ENCODE results near the gene USP24. TPM values are rescaled to one million over a fixed set of nuclear protein-coding genes. Genes with fewer than 3 reads are reported as not detected.

The USP24 gene
- total and polyA plus RNA-seq, 2 donors (not counting 1 experiment from before 2014, with no cell fraction given) = 18.9 to 152 TPM

DNA sequence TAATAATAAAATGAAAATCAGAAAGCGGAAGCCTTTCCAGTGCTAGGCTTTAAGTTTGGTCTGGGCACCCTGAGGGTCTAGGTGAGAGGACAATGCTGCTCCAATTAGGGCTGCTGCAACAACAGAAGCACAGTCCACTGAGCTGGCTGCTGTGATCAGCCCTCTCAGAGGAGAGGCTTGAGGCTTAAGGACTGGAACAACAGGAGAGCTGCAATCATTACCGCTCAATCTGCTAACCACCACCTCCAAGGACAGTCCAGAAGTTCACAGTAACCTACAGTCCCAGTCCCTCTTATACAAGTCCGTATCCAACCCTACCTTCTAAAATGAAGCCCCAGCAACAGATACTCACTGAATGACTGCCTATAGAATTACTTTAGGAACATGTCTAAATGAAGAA, 62.1 kb downstream of the USP24 start:
- Histone ChIP-seq H3K79me2 (ENCODE audit: control insufficient read depth, insufficient read depth, low read length) (no peaks in the 10 kb centered on the region), H2AFZ (ENCODE audit: insufficient read depth, low read depth, low read length, poor library complexity, severe bottlenecking) (no peak overlapping the region), H4K20me1 (ENCODE audit: control insufficient read depth, insufficient read depth, low read length, poor library complexity, severe bottlenecking) (no peaks in the 10 kb centered on the region), H3K9me3 (ENCODE audit: control extremely low read depth in 1 of 3, control insufficient read depth in 2 of 3, insufficient read depth in 1 of 3, low read length in 2 of 3) (no peaks in the 10 kb centered on the region), H3K4me1 (ENCODE audit: control insufficient read depth in 2 of 2, insufficient read depth in 2 of 2, low read length in 2 of 2) (peaks cover 14% of the 10 kb centered on the region in 2 donors), H3K27ac (ENCODE audit: low read length in 2 of 2) (peak overlapping the region in 1 of 2 donors; percentile 86), H3K4me2 (replicated peaks; ENCODE audit: low read depth, low read length, poor library complexity, severe bottlenecking) (no peak overlapping the region), H3K9ac (ENCODE audit: low read length) (no peak overlapping the region), H3K4me3 (ENCODE audit: control extremely low read depth in 1 of 5, extremely low read depth in 1 of 5, insufficient read depth in 1 of 5, low read depth in 2 of 5, low read length in 4 of 5) (no peak overlapping the region), H3K36me3 (replicated peaks in 1 of 2; ENCODE audit: control extremely low read depth in 1 of 2, control insufficient read depth in 1 of 2, extremely low read depth in 1 of 2, insufficient read depth in 2 of 2, low read length in 1 of 2) (peaks cover 9 to 71% of the 10 kb centered on the region in 2 experiments), H3K27me3 (replicated peaks in 1 of 4; ENCODE audit: control extremely low read depth in 1 of 4, control insufficient read depth in 3 of 4, insufficient read depth in 4 of 4, low read length in 3 of 4) (no peaks in the 10 kb centered on the region)
- no peaks in the 10 kb centered on the region for H3K27me3 Mint-ChIP-seq
- ATAC-seq (ENCODE audit: low read depth) (no peak), DNase-seq (no peak)
- TF ChIP-seq CTCF (IDR thresholded peaks at IDR 0.05) (no peak), EZH2 (IDR thresholded peaks at IDR 0.05; ENCODE audit: borderline replicate concordance, insufficient read depth, low read depth, low read length, poor library complexity, severe bottlenecking) (no peak)
- WGBS (ENCODE audit: insufficient coverage) = 100% methylated on average over 2 of the region's 3 CpGs
- no peaks in the 10 kb centered on the region for H3K9me3 Mint-ChIP-seq (ENCODE audit: insufficient read depth)
- H3K27ac Mint-ChIP-seq = peak overlapping the region; percentile 74
- intact Hi-C loops (cut with micrococcal nuclease) = no loop called here
- CTCF ChIA-PET = interaction anchor here (2.3 to 2.7 kb wide), 2 partner anchors 10 to 124 kb away, joined by 9 to 19 read pairs; no protein-coding TSS in a partner anchor
- POLR2A ChIA-PET = interaction anchor here (1.1 kb wide), 1 partner anchor 72 kb away, joined by 3 read pairs; no protein-coding TSS in a partner anchor
- peaks cover 17% of the 10 kb centered on the region for H3K4me1 Mint-ChIP-seq
- no peak overlapping the region for H3K4me3 Mint-ChIP-seq

DNA sequence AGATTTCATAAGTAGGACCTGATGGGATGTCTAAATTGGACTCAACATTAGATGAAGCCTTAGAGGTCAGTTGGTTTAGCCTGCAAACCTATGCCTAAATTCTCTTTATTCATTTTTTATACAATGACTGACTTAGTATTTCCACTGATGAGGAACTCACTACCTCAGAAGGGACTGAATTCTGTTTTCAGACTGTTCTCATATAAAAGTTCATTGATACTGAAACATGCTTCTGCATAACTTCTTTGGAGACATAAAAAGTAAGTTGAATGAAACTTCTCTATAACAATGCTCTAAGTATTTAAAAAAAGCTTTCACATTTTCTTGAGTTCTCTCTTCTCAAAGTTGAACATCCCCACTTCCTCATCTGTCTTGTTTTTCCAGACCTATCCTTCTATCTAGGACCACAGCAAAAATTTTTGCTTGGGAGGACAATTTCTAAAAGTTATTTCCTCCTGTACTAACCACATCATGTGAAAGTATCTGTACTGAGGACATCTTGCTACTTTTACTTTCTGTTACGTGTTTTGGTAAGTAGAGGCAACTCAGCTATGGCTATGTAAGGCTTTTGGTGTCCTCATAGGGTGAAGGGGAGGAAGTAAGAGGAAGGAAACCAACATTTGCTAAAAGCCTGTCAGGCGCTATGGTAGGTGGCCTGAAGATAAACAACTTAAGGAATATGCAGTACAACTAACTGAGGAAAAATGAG, 64.1 kb downstream of the USP24 start:
- H3K9me3 Mint-ChIP-seq (ENCODE audit: insufficient read depth) = no peaks in the 10 kb centered on the region
- TF ChIP-seq CTCF (IDR thresholded peaks at IDR 0.05) (no peak), EZH2 (IDR thresholded peaks at IDR 0.05; ENCODE audit: borderline replicate concordance, insufficient read depth, low read depth, low read length, poor library complexity, severe bottlenecking) (no peak)
- DNase-seq = peak; percentile 48
- 40% methylated on average over 1 of the region's 2 CpGs for WGBS (ENCODE audit: insufficient coverage)
- Histone ChIP-seq H2AFZ (ENCODE audit: insufficient read depth, low read depth, low read length, poor library complexity, severe bottlenecking) (peak overlapping the region; percentile 4), H3K9ac (ENCODE audit: low read length) (peak overlapping the region; percentile 40), H3K79me2 (ENCODE audit: control insufficient read depth, insufficient read depth, low read length) (no peaks in the 10 kb centered on the region), H3K27me3 (replicated peaks in 1 of 4; ENCODE audit: control extremely low read depth in 1 of 4, control insufficient read depth in 3 of 4, insufficient read depth in 4 of 4, low read length in 3 of 4) (no peaks in the 10 kb centered on the region), H3K9me3 (ENCODE audit: control extremely low read depth in 1 of 3, control insufficient read depth in 2 of 3, insufficient read depth in 1 of 3, low read length in 2 of 3) (no peaks in the 10 kb centered on the region), H3K27ac (ENCODE audit: low read length in 2 of 2) (peak overlapping the region; percentile 58 to 86), H3K4me2 (replicated peaks; ENCODE audit: low read depth, low read length, poor library complexity, severe bottlenecking) (peak overlapping the region; percentile 62), H3K4me3 (ENCODE audit: control extremely low read depth in 1 of 5, extremely low read depth in 1 of 5, insufficient read depth in 1 of 5, low read depth in 2 of 5, low read length in 4 of 5) (peak overlapping the region in 2 of 5 experiments; percentile 2 to 16), H3K36me3 (replicated peaks in 1 of 2; ENCODE audit: control extremely low read depth in 1 of 2, control insufficient read depth in 1 of 2, extremely low read depth in 1 of 2, insufficient read depth in 2 of 2, low read length in 1 of 2) (peaks cover 9 to 59% of the 10 kb centered on the region in 2 experiments), H4K20me1 (ENCODE audit: control insufficient read depth, insufficient read depth, low read length, poor library complexity, severe bottlenecking) (no peaks in the 10 kb centered on the region), H3K4me1 (ENCODE audit: control insufficient read depth in 2 of 2, insufficient read depth in 2 of 2, low read length in 2 of 2) (peaks cover 14% of the 10 kb centered on the region in 2 donors)
- ChIA-PET CTCF (interaction anchor here (1.0 to 2.7 kb wide), 3 partner anchors 9 to 129 kb away, joined by 3 to 19 read pairs (median 3); no protein-coding TSS in a partner anchor), POLR2A (no interaction called here)
- peak; percentile 53 for ATAC-seq (ENCODE audit: low read depth)
- H3K27ac Mint-ChIP-seq = peak overlapping the region; percentile 62
- intact Hi-C loops (cut with micrococcal nuclease) = no loop called here
- no peaks in the 10 kb centered on the region for H3K27me3 Mint-ChIP-seq
- H3K4me1 Mint-ChIP-seq = peaks cover 17% of the 10 kb centered on the region
- H3K4me3 Mint-ChIP-seq = peak overlapping the region; percentile 24

All from B cell (primary cell).